GM19239 (cell line): ENCODE measurements around the gene SLC35B2.

Source experiments
- DNase-seq: peaks from one replicate; pipeline ENCODE4 v3.0.0; 2011; ENCODE audit warnings: low spot score; ENCODE audit not compliant: insufficient read length
- FAIRE-seq: peaks from 2 replicates; lab custom pipeline; 2011; peaks lifted over from hg19 to GRCh38; lab: Jason Lieb, UNC

SLC35B2 gene

DNA sequence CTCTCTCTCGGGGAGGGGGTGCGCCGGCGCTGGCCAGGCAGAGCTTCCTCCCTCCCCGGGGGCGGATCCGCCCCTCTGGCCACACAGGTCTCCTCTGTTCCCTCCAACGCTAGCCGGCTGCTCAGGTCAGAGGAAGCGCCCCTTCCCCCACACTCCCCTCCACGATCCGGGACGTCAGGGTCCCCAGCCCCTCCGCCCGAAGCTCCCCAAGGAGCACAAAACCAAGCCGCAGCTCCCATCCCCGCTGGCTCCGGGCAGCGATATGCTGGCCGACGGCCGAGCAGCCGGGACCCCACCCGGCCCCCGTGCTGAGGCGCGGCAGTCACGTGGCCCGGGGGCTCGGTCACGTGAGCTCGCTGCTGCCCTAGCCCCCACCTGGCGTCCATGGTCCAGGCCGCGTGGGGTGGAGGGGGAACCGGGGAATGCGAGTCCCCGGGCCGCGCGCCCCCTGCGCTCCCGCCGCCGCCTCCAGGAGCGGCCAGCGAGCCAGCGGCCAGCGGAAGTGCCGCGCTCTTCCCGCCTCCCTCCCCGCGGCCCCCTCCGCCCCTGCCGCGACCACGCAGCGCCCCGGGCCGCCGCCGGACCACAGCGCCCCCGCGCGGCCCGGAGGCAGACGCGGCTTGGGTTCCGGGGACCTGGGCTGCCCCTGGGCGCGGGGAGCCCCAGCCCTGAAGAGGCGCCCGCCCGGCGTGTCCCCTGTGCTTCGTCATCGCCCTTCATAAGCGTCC is at the start of gene SLC35B2:
Gene SLC35B2 (minus strand): TSS at position 504 of the 728 bp plus-strand sequence. CDS start 118 bp downstream, at position 386.
- FAIRE-seq (no peak), DNase-seq (no peak)

- DNase-seq: no peak
- no peak for FAIRE-seq
Measured at GRCh38 chr6:44306710-44307109, 49.4 kb upstream of the SLC35B2 start.

GRCh38 chr6:44305200-44305725 is 47.9 kb upstream of the SLC35B2 start:
- DNase-seq (no peak), FAIRE-seq (no peak)

DNA sequence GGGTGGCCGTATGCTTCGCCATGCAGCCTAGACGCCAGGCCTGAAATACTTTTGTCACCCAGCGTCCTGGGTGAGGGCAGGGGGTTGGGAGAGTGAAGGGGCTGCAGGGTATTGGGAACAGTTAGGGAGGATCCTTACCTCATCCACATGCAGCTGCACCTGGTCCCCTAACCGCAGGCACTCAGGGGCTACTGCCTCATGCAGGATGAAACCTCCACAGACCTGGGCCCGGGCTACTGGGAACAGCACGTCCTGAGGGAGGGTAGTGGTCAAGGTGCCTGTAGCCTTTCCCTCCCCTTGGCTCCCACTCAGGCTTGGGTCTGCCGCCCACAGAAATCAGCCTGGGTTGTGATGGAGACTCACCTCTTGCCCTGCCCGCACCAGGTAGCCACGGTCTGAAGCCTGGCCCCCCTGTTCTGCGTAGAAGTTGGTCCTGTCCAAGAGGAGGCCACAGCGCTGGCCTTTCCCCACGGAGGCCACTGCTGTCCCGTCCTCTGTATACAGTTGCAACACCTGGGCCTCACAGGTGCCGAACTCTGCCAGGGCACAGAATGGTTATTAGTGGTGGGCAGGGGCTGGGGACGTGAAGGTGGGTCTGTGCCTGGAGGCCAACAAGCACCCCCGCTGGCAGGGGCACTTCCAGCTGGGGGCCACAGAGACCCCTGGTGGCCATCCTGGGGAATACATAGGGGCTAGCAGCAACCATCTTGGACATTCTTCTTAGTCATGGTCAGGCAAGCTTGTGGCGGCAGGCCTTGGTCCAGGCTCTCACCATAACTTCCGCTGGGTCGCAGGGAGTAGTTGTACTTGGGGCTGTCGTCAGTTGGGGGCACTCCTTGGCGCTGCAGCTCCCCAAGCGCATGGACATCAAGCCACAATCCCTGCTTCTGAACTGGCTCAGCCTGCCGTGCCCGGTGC is 47.2 kb upstream of the SLC35B2 start:
- peak; percentile 37 for FAIRE-seq
- DNase-seq: peak; percentile 46

DNA sequence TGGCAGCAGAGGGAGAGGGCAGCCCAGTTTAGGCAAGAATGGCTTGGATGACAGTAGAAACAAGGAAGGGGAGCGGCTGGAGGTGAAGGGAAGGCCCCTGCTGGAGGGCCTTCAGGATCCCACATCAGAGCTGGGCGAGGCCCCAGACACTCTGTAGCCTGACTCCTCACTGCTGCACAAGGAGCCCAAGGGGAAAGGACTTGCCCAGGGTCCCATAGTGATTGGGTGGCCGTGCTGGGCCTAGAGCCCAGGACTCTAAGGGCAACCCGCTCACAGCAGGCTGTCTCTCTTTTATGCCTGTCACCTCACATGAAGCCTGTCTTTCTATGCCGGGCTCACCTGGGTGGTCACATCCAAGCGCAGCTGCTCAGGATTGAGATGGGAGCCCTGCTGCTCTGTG is 46.5 kb upstream of the SLC35B2 start:
- no peak for DNase-seq
- no peak for FAIRE-seq

- DNase-seq: no peak
- no peak for FAIRE-seq
Measured at GRCh38 chr6:44302856-44303255, 45.5 kb upstream of the SLC35B2 start.

- no peak for FAIRE-seq
Measured at GRCh38 chr6:44301782-44302564, 44.6 kb upstream of the SLC35B2 start.

DNA sequence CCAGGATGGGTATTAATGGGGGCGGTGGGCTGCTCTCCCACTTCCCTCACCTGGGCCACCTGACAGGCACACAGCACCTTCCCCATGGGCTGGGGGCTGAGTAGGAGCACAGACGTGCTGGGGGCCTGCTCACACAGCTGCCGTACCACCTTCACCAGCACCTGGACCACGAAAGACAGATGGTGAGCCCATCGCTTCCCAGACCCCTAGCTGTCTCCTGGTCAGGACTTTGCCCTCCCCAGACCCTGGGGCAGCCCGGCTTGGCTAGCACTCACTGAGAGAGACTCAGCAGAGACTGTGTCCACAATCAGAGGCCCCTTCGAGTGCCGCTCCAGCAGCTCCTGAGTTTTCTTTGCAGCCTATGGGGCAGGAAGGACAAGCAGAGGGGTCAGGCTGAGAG is 43.8 kb upstream of the SLC35B2 start:
- DNase-seq: no peak
- no peak for FAIRE-seq

More at GRCh38 chr6:44301782-44302564, 44.6 kb upstream of the SLC35B2 start:
- no peak for DNase-seq

- FAIRE-seq (no peak), DNase-seq (no peak)
Measured at GRCh38 chr6:44300292-44300823, 43.0 kb upstream of the SLC35B2 start.

DNA sequence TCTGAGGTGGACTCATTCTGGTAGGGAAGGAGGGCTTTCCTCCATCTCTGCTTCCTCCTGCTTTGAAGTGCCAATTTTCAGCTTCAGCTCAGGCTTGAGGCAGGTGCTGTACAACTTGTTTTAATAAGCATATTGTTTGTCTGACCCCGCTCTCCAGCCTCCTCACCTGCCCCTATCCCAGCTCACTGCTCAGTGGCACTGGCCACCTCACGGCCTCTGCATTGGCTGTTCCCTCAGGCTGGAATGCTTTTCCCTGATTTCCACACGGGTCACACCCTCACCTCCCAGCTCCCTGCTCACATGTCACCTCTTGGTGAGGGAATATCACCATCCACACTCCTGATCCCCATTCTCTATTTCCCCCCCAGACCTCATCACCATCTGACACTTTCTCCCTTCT is 41.5 kb upstream of the SLC35B2 start:
- DNase-seq: no peak

GRCh38 chr6:44298055-44298803 is 40.9 kb upstream of the SLC35B2 start:
- DNase-seq: no peak
- FAIRE-seq: no peak

More for the DNA sequence above, 41.5 kb upstream of the SLC35B2 start:
- FAIRE-seq: no peak

DNA sequence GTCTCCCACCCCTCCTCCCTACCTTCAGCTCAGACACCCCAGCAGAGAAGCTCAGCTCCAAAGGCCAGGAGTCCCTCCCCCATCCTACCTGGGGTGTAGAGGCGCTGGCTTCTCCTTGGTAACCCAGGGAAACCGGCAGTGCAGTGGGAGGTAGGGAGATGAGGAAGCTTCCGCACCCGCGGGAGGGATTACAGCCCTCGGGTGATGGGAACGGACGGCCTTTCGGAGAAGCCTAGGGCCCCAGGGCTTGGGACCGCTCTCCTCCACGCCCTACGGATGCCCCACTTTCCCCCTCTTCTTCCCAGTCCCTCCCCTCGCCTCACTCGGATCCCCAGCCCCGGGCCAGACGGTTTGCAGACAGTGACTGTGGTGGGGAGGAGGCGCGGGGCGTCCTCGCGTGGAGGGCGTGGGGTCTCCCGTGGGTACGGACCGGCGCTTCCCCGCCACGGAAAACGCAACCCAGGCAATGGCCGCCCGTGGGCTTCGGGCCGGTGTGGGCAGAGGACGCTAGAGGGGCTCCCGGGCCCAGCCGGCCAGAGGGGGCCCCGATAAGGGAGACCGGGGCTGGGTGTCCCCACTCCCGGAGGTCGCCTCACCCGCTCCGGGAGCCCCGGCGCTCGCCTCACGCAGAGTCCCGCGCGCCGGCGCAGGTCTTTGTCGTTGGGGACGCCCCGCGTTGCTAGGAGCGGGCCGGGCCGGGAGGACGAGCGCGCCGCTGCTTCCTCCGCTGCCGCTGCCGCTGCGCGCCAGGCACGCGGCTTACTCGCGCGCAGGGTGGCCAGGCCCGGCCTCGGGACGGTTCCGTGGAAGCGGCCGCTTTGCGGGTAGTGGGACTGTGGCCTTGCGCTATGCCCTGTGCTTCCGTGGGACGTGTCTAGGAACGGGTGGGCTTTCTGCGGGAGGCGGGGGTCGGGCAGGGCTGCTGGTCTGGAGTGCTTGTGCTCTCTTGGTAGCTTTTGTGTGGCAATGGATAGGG is 40.0 kb upstream of the SLC35B2 start:
- no peak for DNase-seq
- no peak for FAIRE-seq

GRCh38 chr6:44294832-44295791 is 37.8 kb upstream of the SLC35B2 start:
- no peak for FAIRE-seq
- DNase-seq: no peak

DNA sequence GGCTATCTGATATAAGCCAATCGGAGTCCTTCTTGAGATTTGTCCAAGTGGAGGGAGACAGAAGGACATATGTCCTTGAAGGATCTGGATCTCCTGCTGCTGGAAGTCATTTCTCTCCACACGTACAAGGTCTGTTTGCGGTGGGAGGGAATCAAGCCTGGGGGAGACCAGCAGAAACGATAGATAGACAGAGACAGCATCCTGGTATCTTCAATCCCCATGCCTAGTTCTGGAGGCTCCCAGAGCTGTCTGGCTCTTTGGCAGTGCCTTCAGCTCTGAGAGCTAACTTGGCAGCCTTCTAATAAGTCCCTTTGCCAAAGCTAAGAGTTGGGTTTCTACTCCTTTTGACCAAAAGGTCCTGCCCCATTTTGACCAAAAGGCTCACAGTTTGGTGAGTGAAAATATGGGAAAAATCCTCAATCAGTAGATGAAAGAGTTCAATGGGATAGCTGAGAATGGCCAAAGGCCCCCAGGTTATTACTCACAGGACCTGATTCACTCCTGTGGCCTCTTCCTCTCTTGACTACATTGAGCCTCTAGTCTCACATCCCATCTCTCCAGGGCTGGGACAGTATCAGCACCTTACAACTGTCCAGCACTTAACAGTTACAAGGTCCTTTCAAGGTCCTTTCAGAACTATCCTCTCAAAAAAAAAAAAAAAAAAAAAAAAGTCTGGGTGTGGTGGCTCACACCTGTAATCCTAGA is 35.5 kb upstream of the SLC35B2 start:
- no peak for FAIRE-seq
- DNase-seq: no peak

DNA sequence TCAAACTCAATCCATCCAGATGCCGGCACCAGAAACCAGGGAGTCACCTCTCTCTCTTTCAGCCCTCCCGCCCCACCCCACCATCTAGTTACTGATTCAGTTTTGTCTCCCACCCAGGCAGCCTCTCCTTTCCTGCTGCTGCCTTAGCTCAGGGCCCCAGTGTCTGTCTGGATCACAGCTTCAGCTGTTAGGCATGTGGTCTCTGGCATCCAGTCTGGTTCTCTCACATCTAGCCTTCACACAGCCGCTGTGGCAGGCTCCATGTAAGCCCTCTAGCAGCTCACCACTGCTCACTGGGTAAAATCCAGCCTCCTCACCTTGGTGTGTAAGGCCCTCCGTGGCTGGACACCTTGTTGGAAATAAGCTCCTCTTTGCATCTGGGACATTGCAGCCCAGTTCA is 34.5 kb upstream of the SLC35B2 start:
- no peak for DNase-seq
- no peak for FAIRE-seq

GRCh38 chr6:44289726-44290260 is 32.5 kb upstream of the SLC35B2 start:
- DNase-seq: no peak
- FAIRE-seq: no peak
